ENCODE results near the gene MOCS3. TPM values are rescaled to one million over a fixed set of nuclear protein-coding genes. Genes with fewer than 3 reads are reported as not detected.
A peak's percentile ranks its signal among the peaks of the same experiment; 100 is the strongest.

MOCS3 gene
- 1 to 10 TPM; 3.8 to 5.0 (median 4.1) TPM for polyA plus RNA-seq (ENCODE audit: low read depth in 6 of 6)

- H3K4me1 Mint-ChIP-seq, result peaks cover 22 to 65% (median 40%) of the 10 kb centered on the region in 3 donors
Measured at GRCh38 chr20:50958615-50959542, at the start of gene MOCS3. TSS of gene MOCS3 (plus strand) at chr20:50958818. CDS start at chr20:50958843, 25 bp downstream.

GRCh38 chr20:50909413-50909812 is 49.2 kb upstream of the MOCS3 start:
- H3K9me3 Mint-ChIP-seq, result no peaks in the 10 kb centered on the region
- H3K36me3 Mint-ChIP-seq, result no peaks in the 10 kb centered on the region
- ATAC-seq (ENCODE audit: low read depth in 2 of 2), result no peak

More at GRCh38 chr20:50958615-50959542, at the start of gene MOCS3:
- Mint-ChIP-seq H3K36me3 (peaks cover 0 to 4% of the 10 kb centered on the region in 2 donors), H3K9me3 (no peaks in the 10 kb centered on the region), H3K27ac (peak within 1 kb of the TSS; percentile 99 to 100 (median 100)), H3K27me3 (no peaks in the 10 kb centered on the region), H3K4me3 (peak within 1 kb of the TSS; percentile 95 to 99 (median 98))
- DNase-seq, result peak; percentile 90
- ATAC-seq (ENCODE audit: low read depth in 2 of 2), result peak; percentile 83 to 84

GRCh38 chr20:50911030-50911429 is 47.6 kb upstream of the MOCS3 start:
- H3K4me1 Mint-ChIP-seq, result peaks cover 47 to 69% (median 69%) of the 10 kb centered on the region in 3 donors

More at GRCh38 chr20:50909413-50909812, 49.2 kb upstream of the MOCS3 start:
- no peak for DNase-seq
- peak overlapping the region in 5 of 6 donors; percentile 13 to 75 (median 39) for H3K27ac Mint-ChIP-seq
- H3K27me3 Mint-ChIP-seq, result no peaks in the 10 kb centered on the region
- H3K4me1 Mint-ChIP-seq, result peaks cover 38 to 74% (median 68%) of the 10 kb centered on the region in 3 donors
- H3K4me3 Mint-ChIP-seq, result no peak overlapping the region

DNA sequence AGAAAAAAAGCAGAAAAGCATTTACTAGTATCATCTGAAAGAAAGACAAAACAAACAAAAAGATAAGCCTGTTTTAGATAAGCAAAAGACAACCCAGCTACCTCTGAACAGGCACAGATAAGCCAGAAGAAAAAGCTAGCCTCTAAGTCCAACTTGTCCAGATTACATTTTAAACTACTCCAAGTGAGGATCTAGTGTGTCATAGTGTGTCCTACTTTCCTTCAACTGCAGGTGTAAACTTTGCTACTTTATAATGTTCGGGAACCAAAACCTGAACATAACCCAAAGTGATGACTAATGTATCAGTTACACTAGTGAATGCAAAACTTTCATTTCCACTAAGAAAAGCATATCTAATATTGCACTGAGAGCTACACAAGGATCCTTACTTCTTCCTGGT is 46.9 kb upstream of the MOCS3 start:
- ATAC-seq (ENCODE audit: low read depth in 2 of 2) (no peak), DNase-seq (no peak)
- H3K27me3 Mint-ChIP-seq, result no peaks in the 10 kb centered on the region
- no peak overlapping the region for H3K4me3 Mint-ChIP-seq
- H3K9me3 Mint-ChIP-seq, result no peaks in the 10 kb centered on the region
- H3K36me3 Mint-ChIP-seq, result peaks cover 0 to 4% of the 10 kb centered on the region in 2 donors
- H3K4me1 Mint-ChIP-seq, result peaks cover 52 to 74% (median 73%) of the 10 kb centered on the region in 3 donors
- H3K27ac Mint-ChIP-seq, result peak overlapping the region in 3 of 6 donors; percentile 42 to 57 (median 57)

More at GRCh38 chr20:50911030-50911429, 47.6 kb upstream of the MOCS3 start:
- ATAC-seq (ENCODE audit: low read depth in 2 of 2) (no peak), DNase-seq (no peak)
- peak overlapping the region in 3 of 6 donors; percentile 57 to 86 (median 57) for H3K27ac Mint-ChIP-seq
- no peak overlapping the region for H3K4me3 Mint-ChIP-seq
- H3K27me3 Mint-ChIP-seq, result no peaks in the 10 kb centered on the region
- H3K9me3 Mint-ChIP-seq, result no peaks in the 10 kb centered on the region
- no peaks in the 10 kb centered on the region for H3K36me3 Mint-ChIP-seq

DNA sequence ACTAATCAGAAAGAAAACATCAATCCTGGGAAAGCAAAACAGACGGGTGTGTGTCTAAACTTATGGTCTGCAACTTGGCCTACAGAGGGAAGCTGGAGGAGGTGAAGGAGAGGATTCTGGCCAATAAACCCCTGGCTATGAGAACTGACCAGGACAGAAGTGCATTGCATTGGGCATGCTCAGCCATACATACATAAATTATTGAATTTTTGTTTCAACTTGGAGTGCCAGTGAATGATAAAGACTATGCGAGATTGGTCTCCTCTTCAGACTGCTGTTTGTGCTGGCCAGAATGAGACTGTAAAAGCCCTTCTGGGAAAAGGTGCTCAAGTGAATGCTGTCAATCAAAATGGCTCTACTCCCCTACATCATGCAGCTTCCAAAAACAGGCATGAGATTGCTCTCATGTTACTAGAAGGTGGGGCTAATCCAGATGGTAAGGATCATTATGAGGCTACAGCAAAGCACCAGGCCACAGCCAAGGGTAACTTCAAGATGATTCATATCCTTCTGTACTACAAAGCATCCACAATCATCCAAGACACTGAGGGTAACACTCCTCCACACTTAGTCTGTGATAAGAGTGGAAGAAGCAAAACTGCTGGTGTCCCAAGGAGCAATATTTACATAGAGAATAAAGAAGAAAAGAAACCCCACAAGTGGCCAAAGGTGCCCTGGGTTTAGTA is 44.8 kb upstream of the MOCS3 start:
- Mint-ChIP-seq H3K27me3 (no peaks in the 10 kb centered on the region), H3K36me3 (peaks cover 0 to 4% of the 10 kb centered on the region in 2 donors), H3K9me3 (no peaks in the 10 kb centered on the region), H3K4me3 (no peak overlapping the region), H3K27ac (peak overlapping the region in 5 of 6 donors; percentile 37 to 84 (median 52)), H3K4me1 (peaks cover 62 to 82% (median 80%) of the 10 kb centered on the region in 3 donors)
- ATAC-seq (ENCODE audit: low read depth in 2 of 2) (no peak), DNase-seq (no peak)

DNA sequence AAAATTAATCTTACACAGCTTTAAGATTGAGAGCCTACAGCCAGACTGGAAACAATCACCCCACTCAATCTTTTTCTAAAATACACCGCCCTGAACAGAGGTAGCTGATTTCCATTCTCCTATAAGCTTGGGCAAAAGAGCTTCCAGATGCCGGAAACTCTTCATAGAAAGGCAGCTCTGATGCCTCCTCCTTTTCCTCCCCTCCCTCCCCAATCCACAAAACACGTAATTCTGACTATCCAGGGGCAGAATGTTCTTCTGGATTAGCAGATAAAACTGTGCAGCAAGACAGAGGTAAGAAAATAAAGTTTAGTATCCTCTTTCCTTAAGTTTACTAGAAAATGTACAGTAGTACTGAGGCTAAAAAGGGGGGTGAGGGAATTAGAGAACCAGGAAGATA is 43.2 kb upstream of the MOCS3 start:
- no peaks in the 10 kb centered on the region for H3K9me3 Mint-ChIP-seq
- peak overlapping the region in 3 of 8 donors; percentile 1 to 45 (median 23) for H3K4me3 Mint-ChIP-seq
- DNase-seq (no peak), ATAC-seq (ENCODE audit: low read depth in 2 of 2) (no peak)
- peaks cover 0 to 4% of the 10 kb centered on the region in 2 donors for H3K36me3 Mint-ChIP-seq
- H3K4me1 Mint-ChIP-seq, result peaks cover 59 to 85% (median 84%) of the 10 kb centered on the region in 3 donors
- H3K27me3 Mint-ChIP-seq, result no peaks in the 10 kb centered on the region
- H3K27ac Mint-ChIP-seq, result peak overlapping the region in 3 of 6 donors; percentile 60 to 84 (median 71)

- H3K4me3 Mint-ChIP-seq, result peak overlapping the region in 3 of 8 donors; percentile 9 to 47 (median 19)
- H3K27ac Mint-ChIP-seq, result peak overlapping the region; percentile 2 to 93 (median 76)
- DNase-seq (no peak), ATAC-seq (ENCODE audit: low read depth in 2 of 2) (no peak)
- H3K27me3 Mint-ChIP-seq, result no peaks in the 10 kb centered on the region
- no peaks in the 10 kb centered on the region for H3K9me3 Mint-ChIP-seq
- peaks cover 0 to 4% of the 10 kb centered on the region in 2 donors for H3K36me3 Mint-ChIP-seq
- H3K4me1 Mint-ChIP-seq, result peaks cover 60 to 84% (median 76%) of the 10 kb centered on the region in 3 donors
Measured at GRCh38 chr20:50916257-50916656, 42.4 kb upstream of the MOCS3 start.

GRCh38 chr20:50916934-50917333 is 41.7 kb upstream of the MOCS3 start:
- Mint-ChIP-seq H3K27ac (peak overlapping the region in 5 of 6 donors; percentile 66 to 93 (median 84)), H3K27me3 (no peaks in the 10 kb centered on the region), H3K36me3 (peaks cover 0 to 4% of the 10 kb centered on the region in 2 donors), H3K4me1 (peaks cover 59 to 84% (median 76%) of the 10 kb centered on the region in 3 donors), H3K9me3 (no peaks in the 10 kb centered on the region), H3K4me3 (peak overlapping the region in 5 of 8 donors; percentile 4 to 73 (median 32))
- no peak for ATAC-seq (ENCODE audit: low read depth in 2 of 2)
- no peak for DNase-seq

DNA sequence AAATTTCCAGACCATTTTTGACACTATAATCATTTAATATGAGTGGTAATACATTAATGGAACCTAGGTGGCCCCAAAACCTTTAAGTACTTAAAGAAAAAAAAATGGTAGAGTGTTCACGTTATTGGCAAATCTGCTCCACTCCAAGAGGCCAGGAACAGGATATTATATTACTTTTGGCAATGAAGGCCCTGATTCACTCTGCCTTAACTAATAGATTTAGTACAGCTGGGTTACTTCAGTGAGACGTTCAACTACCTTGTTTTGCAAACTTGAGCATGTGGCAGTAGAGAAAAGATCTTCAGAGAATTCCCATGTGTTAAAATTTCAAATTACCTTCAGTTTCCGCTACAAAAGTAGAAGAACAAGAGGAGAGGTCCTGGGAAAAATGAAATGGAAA is 40.2 kb upstream of the MOCS3 start:
- DNase-seq (no peak), ATAC-seq (ENCODE audit: low read depth in 2 of 2) (no peak)
- Mint-ChIP-seq H3K36me3 (peaks cover 0 to 4% of the 10 kb centered on the region in 2 donors), H3K27ac (peak overlapping the region in 5 of 6 donors; percentile 49 to 96 (median 62)), H3K9me3 (no peaks in the 10 kb centered on the region), H3K27me3 (no peaks in the 10 kb centered on the region), H3K4me1 (peaks cover 59 to 85% (median 83%) of the 10 kb centered on the region in 3 donors), H3K4me3 (peak overlapping the region in 1 of 8 donors; percentile 39)

DNA sequence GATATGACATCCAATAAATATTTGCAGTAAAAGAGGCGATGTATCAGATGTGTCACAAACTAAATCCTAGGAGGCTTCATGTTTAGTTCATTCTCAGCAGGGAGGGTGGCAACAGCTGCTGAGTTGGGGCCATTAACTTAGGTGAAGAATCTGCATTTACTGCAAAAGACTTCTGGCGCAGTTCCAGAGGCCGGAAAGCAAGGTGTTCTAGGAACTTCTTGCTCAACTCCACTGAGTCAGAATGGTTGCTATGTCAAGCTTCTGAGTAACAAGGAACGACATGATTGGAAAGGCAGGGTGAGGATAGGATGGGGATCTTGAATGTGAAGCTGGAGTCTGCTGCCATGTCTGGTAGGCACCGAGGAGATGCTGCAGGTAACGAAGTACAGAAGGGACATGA is 39.1 kb upstream of the MOCS3 start:
- Mint-ChIP-seq H3K4me3 (peak overlapping the region in 1 of 8 donors; percentile 9), H3K36me3 (peaks cover 0 to 4% of the 10 kb centered on the region in 2 donors)

DNA sequence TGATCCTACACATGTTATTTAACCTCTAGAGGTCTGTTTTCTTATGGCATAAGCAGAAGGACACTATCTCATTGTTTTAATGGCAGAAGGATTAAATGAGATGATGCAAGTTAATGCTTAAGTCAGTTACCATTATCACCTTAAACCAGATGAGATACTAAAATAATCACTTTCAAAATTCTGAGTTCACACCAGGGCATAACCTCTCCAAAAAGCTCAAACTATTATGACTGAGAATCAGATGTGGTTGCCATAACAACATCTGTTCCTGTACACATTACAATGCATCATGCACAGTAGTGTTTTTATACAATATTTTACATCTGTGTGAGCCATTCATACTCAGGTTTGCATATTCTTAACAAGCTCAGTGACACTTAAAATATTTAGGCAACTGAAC is 37.6 kb upstream of the MOCS3 start:
- Mint-ChIP-seq H3K27ac (peak overlapping the region in 3 of 6 donors; percentile 26 to 84 (median 44)), H3K27me3 (no peaks in the 10 kb centered on the region), H3K4me1 (peaks cover 56 to 86% (median 74%) of the 10 kb centered on the region in 3 donors), H3K36me3 (peaks cover 0 to 4% of the 10 kb centered on the region in 2 donors), H3K9me3 (no peaks in the 10 kb centered on the region), H3K4me3 (no peak overlapping the region)
- DNase-seq, result no peak
- peak; percentile 69 to 74 for ATAC-seq (ENCODE audit: low read depth in 2 of 2)

More for the DNA sequence above, 39.1 kb upstream of the MOCS3 start:
- DNase-seq, result no peak
- Mint-ChIP-seq H3K27me3 (no peaks in the 10 kb centered on the region), H3K4me1 (peaks cover 54 to 86% (median 72%) of the 10 kb centered on the region in 3 donors), H3K9me3 (no peaks in the 10 kb centered on the region), H3K27ac (peak overlapping the region; percentile 2 to 91 (median 84))
- ATAC-seq (ENCODE audit: low read depth in 2 of 2), result no peak

- ATAC-seq (ENCODE audit: low read depth in 2 of 2) (no peak), DNase-seq (no peak)
- H3K27me3 Mint-ChIP-seq, result no peaks in the 10 kb centered on the region
- H3K27ac Mint-ChIP-seq, result peak overlapping the region in 4 of 6 donors; percentile 20 to 84 (median 72)
- H3K9me3 Mint-ChIP-seq, result no peaks in the 10 kb centered on the region
- H3K4me1 Mint-ChIP-seq, result peaks cover 51 to 79% (median 66%) of the 10 kb centered on the region in 3 donors
- H3K4me3 Mint-ChIP-seq, result no peak overlapping the region
- H3K36me3 Mint-ChIP-seq, result no peaks in the 10 kb centered on the region
Measured at GRCh38 chr20:50921803-50922501, 36.7 kb upstream of the MOCS3 start.
